Mammary epithelial cell (primary cell): ENCODE data around the gene SIAE.

Experiments
- EZH2 ChIP-seq: IDR thresholded peaks from 2 replicates; pipeline ENCODE4 v1.6.1; 2012; ENCODE audit warnings: low read length, inconsistent platforms, borderline replicate concordance
- TF ChIP-seq, protein P1 (sequence below), 2 donors: IDR thresholded peaks in 1 of 2; conservative IDR thresholded peaks in 1 of 2; 2 replicates each; pipeline ENCODE4 v1.5.1; 2011 to 2012; ENCODE audit warnings: inconsistent platforms in 2 of 2, low read length in 2 of 2, mild to moderate bottlenecking in 2 of 2, control low read depth in 1 of 2, low read depth in 1 of 2; ENCODE audit not compliant: insufficient read depth in 1 of 2; ENCODE audit errors: extremely low read depth in 1 of 2

DNA sequence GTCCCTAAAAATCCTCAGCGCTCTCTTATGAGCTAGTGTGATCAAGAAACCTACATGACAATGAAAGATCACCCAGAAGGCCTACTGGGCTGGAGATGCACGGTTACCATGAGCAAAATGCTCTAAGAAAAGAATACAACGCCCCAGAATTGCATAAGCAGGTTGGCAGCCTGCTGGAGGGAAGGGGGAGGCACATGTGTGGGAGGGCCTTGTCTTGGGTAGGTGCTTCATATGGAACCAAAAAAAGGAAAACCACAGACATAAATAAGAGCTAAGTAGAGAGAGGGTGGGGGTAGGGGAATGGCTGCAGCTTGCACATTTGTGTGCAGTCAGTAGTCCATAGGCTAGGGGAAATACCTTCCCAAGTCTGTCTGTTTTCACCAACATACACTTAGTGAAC lies 2.8 kb downstream of the SIAE start:
- TF ChIP-seq, protein P1, sequence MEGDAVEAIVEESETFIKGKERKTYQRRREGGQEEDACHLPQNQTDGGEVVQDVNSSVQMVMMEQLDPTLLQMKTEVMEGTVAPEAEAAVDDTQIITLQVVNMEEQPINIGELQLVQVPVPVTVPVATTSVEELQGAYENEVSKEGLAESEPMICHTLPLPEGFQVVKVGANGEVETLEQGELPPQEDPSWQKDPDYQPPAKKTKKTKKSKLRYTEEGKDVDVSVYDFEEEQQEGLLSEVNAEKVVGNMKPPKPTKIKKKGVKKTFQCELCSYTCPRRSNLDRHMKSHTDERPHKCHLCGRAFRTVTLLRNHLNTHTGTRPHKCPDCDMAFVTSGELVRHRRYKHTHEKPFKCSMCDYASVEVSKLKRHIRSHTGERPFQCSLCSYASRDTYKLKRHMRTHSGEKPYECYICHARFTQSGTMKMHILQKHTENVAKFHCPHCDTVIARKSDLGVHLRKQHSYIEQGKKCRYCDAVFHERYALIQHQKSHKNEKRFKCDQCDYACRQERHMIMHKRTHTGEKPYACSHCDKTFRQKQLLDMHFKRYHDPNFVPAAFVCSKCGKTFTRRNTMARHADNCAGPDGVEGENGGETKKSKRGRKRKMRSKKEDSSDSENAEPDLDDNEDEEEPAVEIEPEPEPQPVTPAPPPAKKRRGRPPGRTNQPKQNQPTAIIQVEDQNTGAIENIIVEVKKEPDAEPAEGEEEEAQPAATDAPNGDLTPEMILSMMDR (conservative IDR thresholded peaks at IDR 0.05 in 1 of 2, IDR thresholded peaks at IDR 0.05 in 1 of 2; ENCODE audit: extremely low read depth in 1 of 2, insufficient read depth in 1 of 2, low read depth in 1 of 2, low read length in 2 of 2) = no peak
- TF ChIP-seq EZH2 = no peak
